Neural progenitor cell (in vitro differentiated cells): ENCODE data around the gene NOS3.

Experiments
- EZH2 ChIP-seq: fragments of 200-600 bp; sonication (generic); IDR thresholded peaks from 2 replicates; pipeline ENCODE4 v1.6.1; 2017; ENCODE audit warnings: antibody characterized with exemption, mild to moderate bottlenecking, moderate library complexity
- TF ChIP-seq, protein P1 (sequence below): fragments of 200-600 bp; sonication (generic); IDR thresholded peaks from 2 replicates; pipeline ENCODE4 v1.5.1; 2017; ENCODE audit warnings: antibody characterized with exemption, mild to moderate bottlenecking

DNA sequence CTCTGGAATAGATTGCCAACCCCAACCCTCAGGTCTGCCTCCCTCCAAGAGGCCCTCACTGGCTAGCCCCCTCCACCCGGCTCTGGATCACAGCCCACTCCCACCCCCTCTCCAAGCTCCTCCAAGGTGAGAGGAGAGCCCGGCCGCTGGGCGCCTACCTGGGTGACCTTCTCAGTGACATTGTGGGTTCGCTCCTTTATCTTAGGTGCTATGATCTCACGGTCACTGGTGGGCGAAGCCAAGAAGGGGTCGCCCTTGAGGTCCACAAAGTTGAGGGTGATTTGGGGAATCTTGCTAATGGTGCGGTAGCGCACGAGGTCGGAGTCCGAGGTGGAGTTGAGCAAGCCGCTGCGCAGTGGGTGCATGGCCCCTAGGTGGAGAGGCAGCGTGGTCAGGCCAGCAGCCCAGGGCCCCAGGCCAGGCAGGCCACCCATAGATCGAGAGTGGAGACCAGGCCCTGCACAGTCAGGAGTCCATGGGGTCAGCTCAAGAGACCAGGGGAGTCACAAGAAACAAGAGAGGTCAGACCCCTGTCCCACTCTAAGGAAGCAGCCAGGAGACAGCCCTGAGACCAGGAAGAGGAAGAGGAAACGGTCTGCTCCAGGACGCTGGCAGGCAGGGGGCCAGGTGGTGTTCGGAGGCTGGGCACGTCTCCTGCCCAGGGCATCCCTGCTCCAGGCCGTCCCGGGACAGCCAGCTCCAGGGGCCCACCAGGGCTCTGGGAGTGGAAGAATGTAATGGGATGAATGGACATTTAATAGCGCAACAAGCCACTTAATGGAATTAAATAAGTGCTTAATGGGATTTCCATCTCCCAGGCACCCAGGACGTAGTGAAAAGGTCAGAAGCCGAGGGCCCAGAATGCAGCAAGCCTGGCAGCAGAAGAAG lies 33.4 kb upstream of the NOS3 start:
- TF ChIP-seq, protein P1, sequence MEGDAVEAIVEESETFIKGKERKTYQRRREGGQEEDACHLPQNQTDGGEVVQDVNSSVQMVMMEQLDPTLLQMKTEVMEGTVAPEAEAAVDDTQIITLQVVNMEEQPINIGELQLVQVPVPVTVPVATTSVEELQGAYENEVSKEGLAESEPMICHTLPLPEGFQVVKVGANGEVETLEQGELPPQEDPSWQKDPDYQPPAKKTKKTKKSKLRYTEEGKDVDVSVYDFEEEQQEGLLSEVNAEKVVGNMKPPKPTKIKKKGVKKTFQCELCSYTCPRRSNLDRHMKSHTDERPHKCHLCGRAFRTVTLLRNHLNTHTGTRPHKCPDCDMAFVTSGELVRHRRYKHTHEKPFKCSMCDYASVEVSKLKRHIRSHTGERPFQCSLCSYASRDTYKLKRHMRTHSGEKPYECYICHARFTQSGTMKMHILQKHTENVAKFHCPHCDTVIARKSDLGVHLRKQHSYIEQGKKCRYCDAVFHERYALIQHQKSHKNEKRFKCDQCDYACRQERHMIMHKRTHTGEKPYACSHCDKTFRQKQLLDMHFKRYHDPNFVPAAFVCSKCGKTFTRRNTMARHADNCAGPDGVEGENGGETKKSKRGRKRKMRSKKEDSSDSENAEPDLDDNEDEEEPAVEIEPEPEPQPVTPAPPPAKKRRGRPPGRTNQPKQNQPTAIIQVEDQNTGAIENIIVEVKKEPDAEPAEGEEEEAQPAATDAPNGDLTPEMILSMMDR: no peak
- TF ChIP-seq EZH2: no peak
